SH-SY5Y (cell line): ENCODE measurements around the gene HS1BP3.

ENCODE experiments used
- GATA2 ChIP-seq: IDR thresholded peaks from 2 replicates; pipeline ENCODE4 v1.6.1; 2011; ENCODE audit warnings: mild to moderate bottlenecking, low read depth, low read length
- GATA3 ChIP-seq: IDR thresholded peaks from 2 replicates; pipeline ENCODE4 v1.6.1; 2011; ENCODE audit warnings: low read depth, mild to moderate bottlenecking, low read length, moderate library complexity

DNA sequence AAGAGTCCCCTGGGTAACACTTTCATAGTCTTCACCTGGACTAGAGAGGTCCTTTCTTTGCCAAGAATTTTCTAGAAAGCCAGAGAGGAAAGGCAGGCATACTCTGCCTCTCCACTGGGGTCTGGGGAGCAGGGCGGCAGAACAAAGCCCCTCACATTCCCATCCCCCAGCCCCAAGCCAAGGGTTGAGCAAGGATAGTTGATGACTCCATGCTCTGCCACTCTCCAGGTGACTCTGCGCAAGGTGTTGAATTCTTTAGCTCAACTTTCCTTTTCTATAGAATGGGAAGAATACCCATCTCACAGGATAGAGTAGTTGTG lies 13.1 kb upstream of the HS1BP3 start:
- TF ChIP-seq GATA3 (no peak), GATA2 (no peak)
